ENCODE data around the gene LPAR5. TPM values are rescaled to one million over a fixed set of nuclear protein-coding genes. Genes with fewer than 3 reads are reported as not detected.

The LPAR5 gene
- total and polyA plus RNA-seq, 2 experiments from 2014 or later: 0.60 to 2.0 TPM

DNA sequence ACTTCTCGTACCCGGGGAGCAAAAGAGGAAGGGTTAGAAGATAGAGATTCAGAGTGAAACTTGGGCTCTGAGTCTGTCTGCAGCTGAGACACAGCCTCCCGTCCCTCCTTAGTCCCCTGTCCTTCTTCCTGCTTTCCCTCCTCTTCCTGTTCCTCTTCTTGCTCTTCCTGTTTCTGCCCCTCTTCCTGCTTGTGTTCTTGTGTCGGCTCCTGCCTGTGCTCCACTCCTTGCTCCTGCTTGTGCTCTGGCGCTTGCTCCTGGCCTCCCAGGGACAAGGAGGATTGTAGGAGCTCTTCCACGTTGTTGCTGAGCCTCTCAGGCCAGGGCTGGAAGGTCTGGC is 8.5 kb upstream of the LPAR5 start:
- H3K27me3 ChIP-seq: no peaks in the 10 kb centered on the region
- H2AFZ ChIP-seq: no peak overlapping the region

GRCh38 chr12:6643569-6644256 is 8.0 kb upstream of the LPAR5 start:
- no peak for TF ChIP-seq EZH2phosphoT487 (IDR thresholded peaks at IDR 0.05; ENCODE audit: low read depth, severe bottlenecking, unreplicated experiment)
- TF ChIP-seq EZH2 (IDR thresholded peaks at IDR 0.05; ENCODE audit: borderline replicate concordance): no peak
- no peak for TF ChIP-seq CTCF (IDR thresholded peaks at IDR 0.05; ENCODE audit: poor library complexity)
- Histone ChIP-seq H3K4me1 (ENCODE audit: insufficient read depth) (no peaks in the 10 kb centered on the region), H3K79me2 (no peaks in the 10 kb centered on the region), H3K9me2 (replicated peaks; ENCODE audit: insufficient read depth) (no peaks in the 10 kb centered on the region), H2AFZ (no peak overlapping the region), H4K20me1 (ENCODE audit: insufficient read depth, poor library complexity, severe bottlenecking) (no peaks in the 10 kb centered on the region), H3K9me3 (ENCODE audit: low read depth) (no peaks in the 10 kb centered on the region), H3K4me3 (no peak overlapping the region), H3K27ac (no peak overlapping the region), H3K4me2 (no peak overlapping the region), H3K36me3 (replicated peaks; ENCODE audit: insufficient read depth, low read depth) (no peaks in the 10 kb centered on the region), H3K27me3 (no peaks in the 10 kb centered on the region)
- WGBS (ENCODE audit: low lambda C conversion rate, missing lambda C conversion rate): 91% methylated on average over 6 of the region's 6 CpGs
- no peak for DNase-seq (ENCODE audit: low spot score)

More for the DNA sequence above, 8.5 kb upstream of the LPAR5 start:
- TF ChIP-seq CTCF (IDR thresholded peaks at IDR 0.05; ENCODE audit: poor library complexity) (no peak), EZH2 (IDR thresholded peaks at IDR 0.05; ENCODE audit: borderline replicate concordance) (no peak)
- Histone ChIP-seq H3K27ac (no peak overlapping the region), H3K9me3 (ENCODE audit: low read depth) (no peaks in the 10 kb centered on the region), H4K20me1 (ENCODE audit: insufficient read depth, poor library complexity, severe bottlenecking) (no peaks in the 10 kb centered on the region), H3K36me3 (replicated peaks; ENCODE audit: insufficient read depth, low read depth) (no peaks in the 10 kb centered on the region), H3K9me2 (replicated peaks; ENCODE audit: insufficient read depth) (no peaks in the 10 kb centered on the region), H3K4me2 (no peak overlapping the region), H3K4me1 (ENCODE audit: insufficient read depth) (no peaks in the 10 kb centered on the region), H3K4me3 (no peak overlapping the region), H3K79me2 (no peaks in the 10 kb centered on the region)
- WGBS (ENCODE audit: low lambda C conversion rate, missing lambda C conversion rate): 83% methylated on average over 6 of the region's 6 CpGs
- DNase-seq (ENCODE audit: low spot score): no peak

DNA sequence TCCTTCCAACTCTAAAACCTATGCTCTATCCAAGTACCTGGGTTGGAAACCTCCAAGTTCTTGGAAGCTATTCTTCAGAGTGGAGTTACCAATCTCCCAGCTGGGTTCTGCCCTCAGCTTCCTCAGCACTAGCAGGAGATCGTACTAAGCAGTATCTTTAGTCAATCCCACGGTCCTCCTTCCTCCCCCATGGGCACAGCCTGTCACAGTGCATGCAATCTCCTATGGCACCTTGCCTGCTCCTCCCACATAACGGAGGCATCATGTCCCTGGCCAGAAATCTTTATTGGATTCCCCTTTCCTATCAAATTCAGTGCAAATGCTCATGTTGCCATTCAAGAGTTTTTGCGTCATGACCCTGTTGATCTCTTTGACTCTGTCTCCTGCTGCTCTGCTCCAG is 5.4 kb upstream of the LPAR5 start:
- 77% methylated on average over 4 of the region's 4 CpGs for WGBS (ENCODE audit: low lambda C conversion rate, missing lambda C conversion rate)
- Histone ChIP-seq H3K79me2 (no peaks in the 10 kb centered on the region), H3K27ac (no peak overlapping the region), H4K20me1 (ENCODE audit: insufficient read depth, poor library complexity, severe bottlenecking) (no peaks in the 10 kb centered on the region), H3K9me3 (ENCODE audit: low read depth) (no peaks in the 10 kb centered on the region), H3K36me3 (replicated peaks; ENCODE audit: insufficient read depth, low read depth) (no peaks in the 10 kb centered on the region), H3K27me3 (no peaks in the 10 kb centered on the region), H3K4me1 (ENCODE audit: insufficient read depth) (peaks cover 3% of the 10 kb centered on the region), H3K9me2 (replicated peaks; ENCODE audit: insufficient read depth) (no peaks in the 10 kb centered on the region), H3K4me2 (no peak overlapping the region), H2AFZ (no peak overlapping the region), H3K4me3 (no peak overlapping the region)
- DNase-seq (ENCODE audit: low spot score): no peak
- TF ChIP-seq EZH2 (IDR thresholded peaks at IDR 0.05; ENCODE audit: borderline replicate concordance) (no peak), CTCF (IDR thresholded peaks at IDR 0.05; ENCODE audit: poor library complexity) (no peak), EZH2phosphoT487 (IDR thresholded peaks at IDR 0.05; ENCODE audit: low read depth, severe bottlenecking, unreplicated experiment) (no peak)
